ENCODE measurements around the gene IL36RN.
"Not testable (repeated sequence)": the region's sequence is repeated elsewhere in the genome, so short reads cannot be mapped to it uniquely, and the experiment has no call there.

IL36RN gene

DNA sequence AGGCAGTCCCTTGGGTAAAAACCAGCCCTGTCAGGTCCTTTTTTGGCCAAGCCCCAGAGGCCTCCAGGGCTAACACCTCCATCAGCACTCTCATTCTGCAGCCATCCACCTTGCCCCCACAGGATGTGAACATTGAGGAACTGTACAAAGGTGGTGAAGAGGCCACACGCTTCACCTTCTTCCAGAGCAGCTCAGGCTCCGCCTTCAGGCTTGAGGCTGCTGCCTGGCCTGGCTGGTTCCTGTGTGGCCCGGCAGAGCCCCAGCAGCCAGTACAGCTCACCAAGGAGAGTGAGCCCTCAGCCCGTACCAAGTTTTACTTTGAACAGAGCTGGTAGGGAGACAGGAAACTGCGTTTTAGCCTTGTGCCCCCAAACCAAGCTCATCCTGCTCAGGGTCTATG, 16.0 kb downstream of the IL36RN start:
- no peak for DNase-seq (ENCODE audit: low read depth)

DNA sequence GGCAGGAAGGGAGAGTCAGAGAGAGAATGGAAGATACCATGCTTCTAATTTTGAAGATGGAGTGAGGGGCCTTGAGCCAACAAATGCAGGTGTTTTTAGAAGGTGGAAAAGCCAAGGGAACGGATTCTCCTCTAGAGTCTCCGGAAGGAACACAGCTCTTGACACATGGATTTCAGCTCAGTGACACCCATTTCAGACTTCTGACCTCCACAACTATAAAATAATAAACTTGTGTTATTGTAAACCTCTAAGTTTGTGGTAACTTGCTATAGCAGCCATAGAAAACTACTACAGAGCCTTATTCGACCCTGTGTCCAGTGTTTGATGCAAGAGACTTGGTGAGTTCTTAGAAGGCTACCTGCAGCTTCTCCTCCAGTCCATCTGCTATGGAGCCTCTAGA, 16.6 kb downstream of the IL36RN start:
- DNase-seq (ENCODE audit: low read depth), result no peak

DNA sequence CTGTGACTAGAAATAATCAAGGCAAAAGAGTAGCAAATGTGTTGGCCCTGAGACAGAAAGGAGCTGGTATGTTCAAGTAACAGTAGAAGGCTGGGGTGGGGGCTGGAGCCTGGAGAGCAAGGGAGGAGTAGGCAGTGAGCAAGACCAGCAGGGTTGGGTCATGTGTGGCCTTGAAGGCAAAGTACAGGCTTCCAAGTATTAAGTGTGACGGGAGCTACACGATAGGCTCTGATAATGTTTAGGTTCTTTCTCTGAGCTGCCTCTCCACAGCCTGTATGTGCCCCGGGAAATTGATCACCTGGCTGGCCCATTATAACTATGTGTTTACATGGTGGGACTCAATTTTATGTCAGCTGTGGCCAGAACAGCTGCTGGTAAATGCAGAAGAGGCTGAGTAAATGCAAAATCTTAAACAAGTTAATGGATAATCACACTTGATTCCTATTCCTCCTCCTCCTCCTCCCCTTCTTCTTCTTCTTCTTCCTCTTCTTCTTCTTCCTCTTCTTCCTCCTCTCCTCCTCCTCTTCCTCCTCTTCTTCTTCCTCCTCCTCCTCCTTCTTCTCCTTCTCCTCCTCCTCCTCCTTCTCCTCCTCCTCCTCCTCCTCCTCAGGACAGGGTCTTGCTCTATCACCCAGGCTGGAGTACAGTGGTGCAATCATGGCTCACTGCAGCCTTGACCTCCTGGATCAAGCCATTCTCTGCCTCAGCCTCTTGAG, 18.1 kb downstream of the IL36RN start:
- DNase-seq (ENCODE audit: low read depth), result no peak

DNA sequence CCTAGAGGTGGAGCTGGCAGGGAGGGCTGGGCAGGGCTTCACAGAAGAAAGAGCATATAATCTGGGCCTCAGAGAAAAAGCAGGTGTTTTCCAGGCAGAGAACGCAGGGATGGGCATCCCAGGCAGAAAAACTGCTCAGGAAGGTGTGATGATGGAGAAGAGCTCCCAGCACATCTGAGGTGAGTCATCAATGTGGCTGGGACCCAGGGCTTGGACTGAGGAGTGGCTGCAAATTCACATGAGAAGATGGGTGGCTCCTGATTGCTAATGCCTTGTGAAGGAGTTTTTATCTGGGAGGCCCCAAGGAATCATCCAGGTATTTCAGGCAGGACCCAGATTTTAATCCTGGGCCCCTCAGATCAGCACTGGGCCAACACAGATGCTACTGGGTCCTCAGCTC, 18.9 kb downstream of the IL36RN start:
- DNase-seq (ENCODE audit: low read depth), result no peak

DNA sequence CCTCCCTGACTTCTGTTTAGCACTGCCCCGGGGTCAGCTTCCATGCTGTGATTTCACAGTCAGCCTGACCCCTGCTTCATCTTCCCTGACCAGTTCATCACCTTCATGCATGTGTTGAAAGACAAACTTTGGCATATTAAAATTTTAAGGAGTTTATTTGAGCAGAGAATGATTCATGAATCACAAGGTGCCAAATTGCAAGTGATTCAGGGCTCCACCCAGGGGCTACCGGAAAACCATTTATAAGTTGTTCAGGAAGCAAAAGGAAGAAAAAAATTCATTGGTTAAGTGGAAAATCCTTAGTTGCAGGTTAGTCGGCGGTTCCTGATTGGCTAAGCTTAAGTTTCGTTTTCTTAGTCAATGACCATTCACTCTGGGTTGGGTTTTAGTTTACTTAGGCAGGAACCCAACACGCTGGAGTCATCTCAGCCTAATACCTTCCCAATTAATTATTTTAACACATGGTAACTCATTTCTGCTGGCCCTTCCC, 19.4 kb downstream of the IL36RN start:
- no peak for DNase-seq (ENCODE audit: low read depth)

DNA sequence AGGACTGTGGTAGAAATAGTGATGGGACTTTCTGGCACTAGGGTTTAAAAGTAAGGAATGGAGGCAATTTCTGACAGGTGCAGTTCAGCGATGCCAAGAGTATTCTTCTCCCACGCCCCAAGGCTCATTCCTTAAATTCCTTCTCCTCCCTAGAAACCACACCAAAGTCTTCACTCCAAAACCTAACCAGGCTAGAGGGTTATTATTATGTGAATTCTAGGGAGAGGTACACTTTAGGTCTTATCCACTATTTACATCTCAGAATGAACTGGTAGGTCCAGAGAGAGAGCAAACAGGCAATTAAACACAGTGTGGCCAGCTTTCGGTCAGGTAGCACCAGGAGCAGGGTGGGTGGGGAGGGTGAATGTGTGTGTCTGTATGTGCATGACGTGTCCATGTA, 20.1 kb downstream of the IL36RN start:
- no peak for DNase-seq (ENCODE audit: low read depth)

DNA sequence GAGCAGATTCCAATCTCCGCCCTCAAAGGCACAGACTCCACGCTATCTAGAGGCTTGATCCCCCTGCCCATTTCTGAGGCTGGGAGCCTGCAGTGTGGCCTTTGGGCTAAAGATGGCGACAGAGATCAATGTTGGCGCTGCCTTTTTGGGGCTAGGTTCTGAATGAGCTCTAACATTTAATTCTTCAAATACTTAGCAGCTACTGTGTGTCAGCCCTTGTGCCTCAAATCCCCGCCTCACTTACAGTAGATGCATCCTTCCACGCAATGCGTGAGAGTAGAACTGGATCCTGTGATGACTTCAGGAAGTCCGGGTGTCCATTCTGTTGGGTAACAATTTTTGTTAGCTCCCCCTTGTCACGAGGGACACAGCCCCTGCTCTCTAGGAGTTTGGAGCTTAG, 21.1 kb downstream of the IL36RN start:
- peak; percentile 4 for DNase-seq (ENCODE audit: low read depth)

DNA sequence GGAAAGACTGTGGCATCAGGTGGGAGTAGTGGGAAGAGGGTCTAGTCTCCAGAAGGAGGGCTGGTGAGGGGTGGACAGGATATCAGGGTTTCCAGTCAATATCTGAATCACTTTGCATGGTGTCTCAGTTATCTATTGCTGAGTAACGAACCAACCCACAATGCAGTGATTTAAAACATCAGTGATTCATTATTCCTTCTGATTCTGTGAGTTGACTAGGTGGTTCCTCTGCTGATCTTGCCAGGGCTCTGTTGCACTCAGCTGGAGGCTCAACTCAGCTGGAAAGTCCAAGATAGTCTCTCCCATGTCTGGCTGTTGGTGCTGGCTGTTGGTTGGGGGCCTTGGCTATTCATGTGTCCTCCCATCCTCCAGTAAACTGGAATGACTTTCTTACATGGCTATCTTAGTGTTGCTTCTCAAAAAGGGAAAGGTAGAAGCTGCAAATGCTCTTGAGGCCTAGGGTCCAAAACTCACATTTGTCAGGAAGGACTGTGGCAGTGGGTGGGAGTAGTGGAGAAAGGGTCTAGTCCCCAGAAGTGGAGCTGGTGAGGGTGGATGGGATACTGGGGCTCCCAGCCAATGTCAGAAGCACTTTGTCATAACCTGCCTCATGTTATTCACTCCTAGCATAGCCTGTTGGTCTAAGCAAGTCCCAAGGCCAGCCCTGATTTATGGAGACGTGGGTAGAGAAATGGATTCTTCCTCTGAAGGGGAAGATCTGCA, 22.7 kb downstream of the IL36RN start:
- no peak for DNase-seq (ENCODE audit: low read depth)

DNA sequence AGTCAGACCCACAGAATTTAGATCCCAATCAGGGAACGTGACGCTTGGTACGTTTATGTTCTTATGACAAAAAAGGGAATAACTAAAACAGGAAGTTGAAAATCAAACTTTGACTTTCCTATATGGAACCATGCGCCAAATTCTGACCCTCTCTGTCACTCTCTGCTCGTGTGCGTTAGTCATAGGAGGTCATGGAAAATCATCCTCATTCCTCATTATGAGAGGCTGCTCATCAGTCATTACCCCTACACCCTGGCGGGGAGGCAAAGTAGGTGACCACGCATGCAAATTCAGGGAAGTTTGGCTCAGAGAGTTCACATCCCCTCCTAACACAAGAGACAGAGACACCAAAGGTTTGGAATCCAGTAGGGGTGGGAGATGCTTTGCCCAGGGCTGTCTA, 24.3 kb downstream of the IL36RN start:
- no peak for DNase-seq (ENCODE audit: low read depth)

DNA sequence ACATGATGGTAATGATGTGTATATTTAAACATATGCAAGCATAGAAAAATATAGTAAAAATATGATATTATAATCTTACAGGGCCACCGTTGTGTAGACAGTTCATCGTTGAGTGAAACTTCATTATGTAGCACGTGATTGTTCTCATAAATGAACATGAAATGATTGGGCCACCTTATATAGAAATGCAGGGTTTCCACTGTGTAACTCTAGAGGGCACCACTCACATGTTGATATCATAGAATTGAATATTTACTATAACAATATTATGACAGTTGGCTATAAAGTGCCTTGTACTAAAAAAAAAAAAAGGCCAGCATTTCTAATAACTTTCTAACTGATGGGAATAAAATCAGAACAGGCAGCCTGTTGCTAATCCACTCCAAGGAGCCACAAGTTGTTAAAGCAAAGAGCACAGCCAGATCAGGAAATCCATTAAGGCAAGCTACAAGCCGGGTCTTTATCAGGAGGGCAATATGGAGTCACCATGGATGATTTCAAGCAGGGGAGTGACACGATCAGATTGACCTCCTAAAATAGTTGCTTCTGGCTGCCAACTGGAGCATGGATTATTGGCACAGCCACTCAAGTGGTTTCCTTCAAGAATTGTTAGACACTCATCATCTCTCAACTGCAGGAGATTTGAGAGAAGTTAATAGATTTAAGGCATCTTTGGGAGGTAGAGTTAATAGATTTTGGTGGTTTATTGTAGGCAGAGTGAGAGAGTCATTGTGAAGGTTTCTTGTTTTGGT, 25.4 kb downstream of the IL36RN start:
- no peak for DNase-seq (ENCODE audit: low read depth)

DNA sequence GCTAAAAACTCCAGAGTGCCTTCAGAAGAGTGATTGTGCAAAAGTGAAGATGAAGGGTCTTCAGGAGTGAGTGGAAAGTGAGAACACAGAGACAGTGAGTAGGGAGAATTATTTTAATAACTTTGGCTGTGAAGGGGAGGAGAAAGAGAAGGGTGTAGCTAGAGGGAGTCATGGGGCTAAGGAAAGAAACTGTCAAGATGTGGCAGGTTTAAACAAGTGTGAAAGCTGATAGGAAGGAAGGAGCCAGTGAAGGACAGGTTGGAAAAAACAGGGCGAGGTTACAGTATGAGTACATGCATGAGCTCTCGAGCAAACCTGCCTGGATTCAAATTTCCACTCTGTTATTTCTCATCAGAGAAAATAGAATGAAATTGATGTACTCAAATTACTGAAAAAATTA, 26.5 kb downstream of the IL36RN start:
- no peak for DNase-seq (ENCODE audit: low read depth)

DNA sequence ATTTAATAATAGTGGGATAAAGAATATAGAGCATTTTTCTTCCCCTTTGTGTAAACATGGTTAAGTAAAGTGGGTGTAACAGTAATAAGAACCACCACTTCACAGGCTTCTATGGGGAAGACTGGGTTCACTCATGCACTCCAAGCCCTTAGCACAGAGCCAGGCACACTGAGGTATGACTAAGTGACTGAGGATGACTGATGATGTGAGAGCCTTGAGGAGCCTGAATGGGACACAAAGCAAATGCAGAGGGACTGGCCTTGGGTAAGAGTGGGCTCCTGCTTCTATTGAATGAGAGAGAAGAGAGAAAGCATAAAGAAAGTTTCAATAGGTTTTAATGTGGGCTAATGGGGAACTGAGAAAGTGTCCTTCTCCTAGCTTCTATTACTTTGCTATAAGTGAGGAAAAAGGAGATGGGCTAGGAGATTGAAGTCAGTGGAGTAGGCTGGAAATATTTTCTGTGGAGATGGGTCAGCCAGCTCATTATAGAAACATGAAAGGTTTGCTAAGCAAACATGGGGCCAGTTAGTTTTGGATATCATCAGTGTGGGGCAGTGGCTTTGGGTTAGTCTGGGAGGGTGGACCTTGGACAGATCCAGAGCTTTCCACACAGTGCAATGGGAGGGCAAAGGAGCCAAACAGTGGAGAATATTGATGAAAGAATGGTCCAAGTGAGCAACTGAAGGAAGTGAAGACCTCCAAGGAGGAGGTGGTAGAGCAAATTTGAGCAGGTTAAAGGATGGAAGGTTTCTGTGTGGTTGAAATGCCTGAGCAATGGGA, 29.4 kb downstream of the IL36RN start:
- no peak for DNase-seq (ENCODE audit: low read depth)

DNA sequence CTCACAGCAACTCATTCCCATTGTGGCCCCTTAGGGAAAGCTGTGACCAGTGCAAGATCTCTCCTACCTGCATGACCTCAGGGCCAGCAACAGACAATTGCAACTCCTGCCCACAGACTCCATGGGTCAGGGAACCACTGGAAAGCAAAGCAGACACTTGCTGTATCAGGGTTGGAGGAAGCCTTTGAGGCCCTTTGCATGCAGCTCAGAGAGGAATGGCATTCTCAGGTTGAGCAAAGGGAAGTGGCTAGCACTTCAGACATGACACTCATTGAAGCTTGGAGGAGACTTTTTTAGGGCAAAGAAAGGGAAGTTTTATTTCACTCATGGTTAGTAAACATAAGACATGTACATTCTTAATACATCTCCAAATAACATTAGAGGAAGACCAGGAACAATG, 30.9 kb downstream of the IL36RN start:
- no peak for DNase-seq (ENCODE audit: low read depth)

DNA sequence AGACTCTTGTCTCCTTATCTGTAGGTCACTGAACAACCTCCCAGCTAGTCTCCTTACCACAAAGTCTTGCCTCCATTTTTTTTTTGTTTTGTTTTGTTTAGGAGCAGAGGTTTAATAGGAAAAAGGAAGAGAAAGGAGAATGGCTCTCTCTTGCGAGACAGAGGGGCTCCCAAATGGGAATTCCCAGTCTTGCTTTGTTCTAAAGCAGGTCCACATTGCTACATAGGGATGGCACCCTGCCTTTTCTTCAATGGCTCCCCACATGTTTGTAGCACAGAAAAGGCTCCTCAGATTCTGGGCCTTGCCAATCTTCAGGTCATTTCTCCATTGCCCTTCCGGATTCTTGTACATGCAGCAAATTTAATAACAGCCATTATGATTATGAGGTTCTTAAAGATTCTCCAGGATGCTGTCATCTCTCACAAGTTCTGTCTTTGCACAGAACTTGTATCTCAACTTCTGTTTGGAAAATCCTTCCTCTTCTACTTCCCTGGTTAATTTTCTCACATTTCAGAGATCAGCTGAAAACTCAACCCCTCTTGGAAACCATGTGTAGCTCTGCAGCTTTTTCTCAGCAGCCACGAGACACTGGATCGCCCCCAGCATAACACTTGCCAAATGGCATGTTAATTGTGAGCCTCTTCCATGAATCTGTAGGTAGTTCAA, 32.4 kb downstream of the IL36RN start:
- no peak for DNase-seq (ENCODE audit: low read depth)

DNA sequence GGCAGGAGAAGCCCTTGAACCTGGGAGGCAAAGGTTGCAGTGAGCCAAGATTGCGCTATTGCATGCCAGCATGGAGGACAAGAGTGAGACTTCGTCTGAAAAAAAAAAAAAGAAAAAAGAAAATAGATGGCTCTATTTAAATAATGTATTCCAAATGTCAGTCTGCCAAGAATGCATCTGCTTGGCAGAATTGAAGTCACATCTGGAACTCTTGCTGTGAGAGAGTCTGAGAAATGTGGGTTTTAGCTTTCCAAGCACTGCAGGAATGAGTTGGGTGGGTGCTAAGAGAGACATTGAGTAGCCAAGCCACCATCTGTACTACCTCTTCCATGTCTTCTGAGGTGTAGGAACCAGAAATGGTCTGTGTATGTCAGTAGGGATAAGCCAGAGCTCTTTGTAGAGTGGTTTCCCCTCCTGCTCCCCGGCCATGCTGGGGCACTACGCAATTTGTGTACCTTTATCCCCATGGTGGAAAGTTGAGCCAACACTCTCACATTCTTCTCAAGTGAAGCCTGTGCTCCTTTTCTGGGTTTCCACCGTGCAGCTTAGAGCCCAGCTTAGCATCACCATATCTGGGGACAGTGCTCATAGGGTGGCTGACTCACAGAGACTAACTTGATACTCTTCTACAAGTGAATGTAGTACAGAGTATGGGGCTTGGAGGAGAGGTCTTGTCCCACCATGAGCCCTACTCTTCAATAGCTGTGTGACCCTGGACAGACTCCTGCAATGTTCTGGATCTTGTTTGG, 34.0 kb downstream of the IL36RN start:
- no peak for DNase-seq (ENCODE audit: low read depth)

DNA sequence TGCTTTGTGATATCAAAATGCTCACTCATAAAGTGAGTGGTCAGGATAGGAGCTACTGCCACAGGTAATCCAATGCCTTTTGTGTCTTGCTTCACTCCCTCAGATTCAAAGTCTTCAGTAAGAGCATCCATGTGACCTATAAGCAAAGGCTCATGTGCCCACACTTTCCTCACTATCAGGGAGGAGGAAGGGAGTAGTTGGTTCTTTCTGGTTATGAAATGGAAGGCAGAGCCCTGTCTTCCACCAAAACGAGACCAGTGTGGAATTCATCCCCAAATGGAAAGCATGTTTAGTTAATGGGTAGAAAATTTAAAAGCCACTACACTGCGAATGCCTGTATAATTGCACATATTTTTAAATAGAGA, 34.6 kb downstream of the IL36RN start:
- DNase-seq (ENCODE audit: low read depth), result no peak

DNA sequence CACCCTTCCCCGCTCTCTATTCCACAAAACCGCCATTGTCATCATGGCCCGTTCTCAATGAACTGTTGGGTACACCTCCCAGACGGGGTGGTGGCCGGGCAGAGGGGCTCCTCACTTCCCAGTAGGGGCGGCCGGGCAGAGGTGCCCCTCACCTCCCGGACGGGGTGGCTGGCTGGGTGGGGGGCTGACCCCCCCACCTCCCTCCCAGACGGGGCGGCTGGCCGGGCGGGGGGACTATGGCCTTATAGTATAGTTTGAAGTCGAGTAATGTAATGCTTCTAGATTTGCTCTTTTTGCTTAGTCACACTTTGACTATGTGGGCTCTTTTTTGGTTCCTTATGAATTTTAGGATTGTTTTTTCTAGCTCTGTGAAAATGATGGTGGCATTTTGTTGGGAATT, 37.3 kb downstream of the IL36RN start:
- not testable (repeated sequence) for DNase-seq (ENCODE audit: low read depth)

DNA sequence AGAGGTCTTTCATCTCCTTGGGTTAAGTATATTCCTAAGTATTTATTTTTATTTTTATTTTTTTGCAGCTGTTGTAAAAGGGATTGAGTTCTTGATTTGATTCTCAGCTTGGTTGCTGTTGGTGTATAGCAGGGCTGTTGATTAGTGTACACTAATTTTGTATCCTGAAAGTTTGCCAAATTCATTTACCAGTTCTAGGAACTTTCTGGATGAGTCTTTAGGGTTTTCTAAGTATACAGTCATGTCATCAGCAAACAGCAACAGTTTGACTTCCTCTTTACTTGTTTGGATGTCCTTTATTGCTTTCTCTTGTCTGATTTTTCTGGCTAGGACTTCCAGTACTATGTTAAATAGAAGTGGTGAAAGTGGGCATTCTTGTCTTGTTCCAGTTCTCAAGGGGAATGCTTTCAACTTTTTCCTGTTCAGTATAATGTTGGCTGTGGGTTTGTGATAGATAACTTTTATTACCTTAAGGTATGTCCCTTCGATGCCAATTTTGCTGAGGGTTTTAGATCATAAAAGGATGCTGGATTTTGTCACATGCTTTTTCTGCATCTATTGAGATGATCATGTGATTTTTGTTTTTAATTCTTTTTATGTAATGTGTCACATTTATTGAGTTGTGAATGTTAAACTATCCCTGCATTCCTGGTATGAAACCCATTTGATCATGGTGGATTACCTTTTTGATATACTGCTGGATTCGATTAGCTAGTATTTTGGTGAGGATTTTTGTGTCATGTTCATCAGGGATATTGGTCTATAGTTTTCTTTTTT, 38.0 kb downstream of the IL36RN start:
- not testable (repeated sequence) for DNase-seq (ENCODE audit: low read depth)

DNA sequence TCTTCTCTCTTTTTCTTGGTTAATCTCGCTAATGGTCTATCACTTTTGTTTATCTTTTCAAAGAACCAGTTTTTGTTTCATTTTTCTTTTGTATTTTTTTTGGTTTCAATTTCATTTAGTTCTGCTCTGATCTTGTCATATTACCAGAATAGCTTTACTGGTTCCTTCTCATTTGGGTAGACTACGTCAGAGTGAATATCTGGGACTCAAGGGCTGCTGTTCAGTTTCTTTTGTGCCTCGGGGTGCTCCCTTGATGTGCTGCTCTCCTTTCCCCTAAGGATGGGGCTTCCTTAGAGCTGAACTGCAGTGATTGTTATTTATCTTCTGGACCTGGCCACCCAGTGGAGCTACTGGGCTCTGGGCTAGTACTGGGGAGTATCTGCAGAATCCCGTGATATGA, 39.0 kb downstream of the IL36RN start:
- no peak for DNase-seq (ENCODE audit: low read depth)

DNA sequence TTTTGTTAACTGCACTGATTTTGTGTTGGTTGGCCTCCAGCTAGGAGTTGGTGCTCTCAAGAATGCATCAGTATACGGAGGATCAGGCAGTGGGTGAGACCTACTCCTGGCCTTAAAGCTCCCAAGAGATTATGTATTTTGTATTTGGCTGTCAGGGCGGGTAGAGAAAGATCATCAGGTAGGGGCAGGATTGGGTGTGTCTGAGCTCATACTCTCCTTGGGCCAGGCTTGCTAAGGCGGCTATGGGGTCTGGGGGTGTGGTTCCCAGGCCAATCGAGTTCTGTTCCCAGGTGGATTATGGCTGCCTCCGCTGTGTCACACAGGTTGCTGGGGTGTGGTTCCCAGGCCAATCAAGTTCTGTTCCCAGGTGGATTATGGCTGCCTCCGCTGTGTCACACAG, 39.5 kb downstream of the IL36RN start:
- no peak for DNase-seq (ENCODE audit: low read depth)
